OCI-LY1 (cell line): ENCODE measurements around the gene MRTFA.

ENCODE experiments used
- H2AFZ ChIP-seq: fragments of 200-600 bp; sonication (generic), shearing (Covaris generic); 2 replicates; pipeline ENCODE4 v1.6.0; 2014; ENCODE audit warnings: antibody characterized with exemption, mild to moderate bottlenecking, low read length
- H3F3A ChIP-seq: fragments of 200-600 bp; sonication (generic), shearing (Covaris generic); 2 replicates; pipeline ENCODE4 v1.6.0; 2014; ENCODE audit warnings: mild to moderate bottlenecking, antibody characterized with exemption, low read length, moderate library complexity; ENCODE audit not compliant: insufficient read depth
- H3K27ac ChIP-seq: fragments of 200-600 bp; sonication (generic); 2 replicates; pipeline ENCODE4 v1.5.1; 2014; ENCODE audit warnings: low read length, mixed run types, mild to moderate bottlenecking, low read depth; ENCODE audit not compliant: poor library complexity, severe bottlenecking
- H3K27me3 ChIP-seq: fragments of 200-600 bp; sonication (generic); 2 replicates; pipeline ENCODE4 v1.6.0; 2014; ENCODE audit warnings: antibody characterized with exemption, mild to moderate bottlenecking, low read length, moderate library complexity; ENCODE audit not compliant: insufficient read depth
- H3K36me3 ChIP-seq: fragments of 200-600 bp; sonication (generic); 2 replicates; pipeline ENCODE4 v1.6.1; 2014; ENCODE audit warnings: mild to moderate bottlenecking, antibody characterized with exemption, low read length, moderate library complexity, mixed read lengths; ENCODE audit not compliant: insufficient read depth
- H3K4me1 ChIP-seq: fragments of 200-600 bp; sonication (generic); 2 replicates; pipeline ENCODE4 v1.5.1; 2014; ENCODE audit warnings: mild to moderate bottlenecking, low read length, moderate library complexity; ENCODE audit not compliant: insufficient read depth, severe bottlenecking
- H3K4me2 ChIP-seq: fragments of 200-600 bp; sonication (generic), shearing (Covaris generic); 2 replicates; pipeline ENCODE4 v1.6.1; 2014; ENCODE audit warnings: low read length
- H3K4me3 ChIP-seq: fragments of 200-600 bp; sonication (generic); 2 replicates; pipeline ENCODE4 v1.5.1; 2014; ENCODE audit warnings: low read length, low read depth, mild to moderate bottlenecking, mixed read lengths; ENCODE audit not compliant: poor library complexity, severe bottlenecking
- H3K79me2 ChIP-seq: fragments of 200-600 bp; shearing (Covaris generic); 2 replicates; pipeline ENCODE4 v1.6.1; 2016; ENCODE audit warnings: mixed run types, low read length, mixed read lengths; ENCODE audit not compliant: insufficient read depth
- H3K9ac ChIP-seq: fragments of 200-600 bp; sonication (generic), shearing (Covaris generic); 2 replicates; pipeline ENCODE4 v1.6.1; 2014; ENCODE audit warnings: mild to moderate bottlenecking, low read length, mixed read lengths
- H3K9me2 ChIP-seq: fragments of 200-600 bp; sonication (generic), shearing (Covaris generic); 2 replicates; pipeline ENCODE4 v1.6.1; 2014; ENCODE audit warnings: low read depth, mild to moderate bottlenecking, low read length, mixed read lengths
- H3K9me3 ChIP-seq: fragments of 200-600 bp; shearing (Covaris generic); 2 replicates; pipeline ENCODE4 v1.6.1; 2014; ENCODE audit warnings: low read length, mixed read lengths
- H4K20me1 ChIP-seq: fragments of 200-600 bp; sonication (generic), shearing (Covaris generic); 2 replicates; pipeline ENCODE4 v1.6.0; 2016; ENCODE audit warnings: mild to moderate bottlenecking, low read length; ENCODE audit not compliant: insufficient read depth
- CTCF ChIP-seq: fragments of 200-600 bp; sonication (generic), shearing (Covaris generic); IDR thresholded peaks from 2 replicates; pipeline ENCODE4 v1.5.1; 2017; ENCODE audit warnings: mild to moderate bottlenecking, antibody characterized with exemption, low read length, moderate library complexity, mixed read lengths
- EZH2 ChIP-seq: fragments of 200-600 bp; sonication (generic), shearing (Covaris generic); IDR thresholded peaks from 2 replicates; pipeline ENCODE4 v1.8.0; 2017; ENCODE audit warnings: borderline replicate concordance, mixed run types, mild to moderate bottlenecking, antibody characterized with exemption, low read length, moderate library complexity, mixed read lengths

The MRTFA gene

GRCh38 chr22:40674274-40674673 is 37.8 kb upstream of the MRTFA start:
- Histone ChIP-seq H3K27me3 (no peaks in the 10 kb centered on the region), H3K4me2 (no peak overlapping the region), H3K4me3 (no peak overlapping the region), H3K27ac (no peak overlapping the region), H2AFZ (no peak overlapping the region), H3K79me2 (no peaks in the 10 kb centered on the region), H3K36me3 (no peaks in the 10 kb centered on the region), H3F3A (no peaks in the 10 kb centered on the region), H3K9me3 (no peaks in the 10 kb centered on the region), H3K4me1 (no peaks in the 10 kb centered on the region), H3K9me2 (no peaks in the 10 kb centered on the region), H3K9ac (no peak overlapping the region), H4K20me1 (no peaks in the 10 kb centered on the region)
- no peak for TF ChIP-seq CTCF
- no peak for TF ChIP-seq EZH2

GRCh38 chr22:40673017-40673416 is 36.5 kb upstream of the MRTFA start:
- no peaks in the 10 kb centered on the region for H3K79me2 ChIP-seq
- no peaks in the 10 kb centered on the region for H3K9me3 ChIP-seq
- no peaks in the 10 kb centered on the region for H3F3A ChIP-seq
- H3K36me3 ChIP-seq = no peaks in the 10 kb centered on the region; the same call in 1 of the 2 replicates
- no peak overlapping the region for H3K9ac ChIP-seq
- no peak overlapping the region for H3K4me2 ChIP-seq
- no peaks in the 10 kb centered on the region for H3K27me3 ChIP-seq
- no peak for TF ChIP-seq EZH2
- TF ChIP-seq CTCF = no peak
- no peaks in the 10 kb centered on the region for H3K4me1 ChIP-seq
- no peak overlapping the region for H3K27ac ChIP-seq
- H3K4me3 ChIP-seq = no peak overlapping the region
- no peak overlapping the region for H2AFZ ChIP-seq
- H4K20me1 ChIP-seq = no peaks in the 10 kb centered on the region
- H3K9me2 ChIP-seq = no peaks in the 10 kb centered on the region

- TF ChIP-seq CTCF (no peak), EZH2 (no peak)
- no peak overlapping the region for H3K4me3 ChIP-seq
- no peaks in the 10 kb centered on the region for H3K27me3 ChIP-seq
- no peaks in the 10 kb centered on the region for H3K79me2 ChIP-seq
- no peak overlapping the region for H2AFZ ChIP-seq
- no peaks in the 10 kb centered on the region for H3F3A ChIP-seq
- no peaks in the 10 kb centered on the region for H3K9me2 ChIP-seq
- no peaks in the 10 kb centered on the region for H3K4me1 ChIP-seq
- no peak overlapping the region for H3K27ac ChIP-seq
- no peak overlapping the region for H3K9ac ChIP-seq
- H3K9me3 ChIP-seq = no peaks in the 10 kb centered on the region
- H3K36me3 ChIP-seq = no peaks in the 10 kb centered on the region; the same call in 1 of the 2 replicates
- H4K20me1 ChIP-seq = no peaks in the 10 kb centered on the region
- no peak overlapping the region for H3K4me2 ChIP-seq
Observed at GRCh38 chr22:40671796-40672360, 35.4 kb upstream of the MRTFA start.
